A549 (cell line): Measurements from ENCODE around the gene ANO6. TPM values are rescaled to one million over a fixed set of nuclear protein-coding genes. Genes with fewer than 3 reads are reported as not detected.

Source experiments
- ATAC-seq, 2 experiments: fragments of 200-7000 bp in 1 of 2; fragments of >200 bp in 1 of 2; cut with Nextera tagmentation in 1 of 2; cut with Tn5 transposase in 1 of 2; 3 replicates each; pipeline versions ENCODE4 v1.8.0 to v1.9.1; 2018 to 2020; ENCODE audit warnings: mild to moderate bottlenecking in 1 of 2, moderate library complexity in 1 of 2
- CTCF ChIA-PET: fragments of 300-600 bp; sonication (Branson Sonifier 250); formaldehyde crosslinking; extraction: SDS; loops from one replicate; lab custom pipeline; 2021; ENCODE audit warnings: antibody characterized with exemption, inconsistent platforms; lab: Yijun Ruan, JAX
- POLR2A ChIA-PET: fragments of 350-600 bp; formaldehyde crosslinking; extraction: SDS; loops from one replicate; lab custom pipeline; 2021; ENCODE audit warnings: antibody characterized with exemption, inconsistent platforms; lab: Yijun Ruan, JAX
- DNase-seq, 2 experiments: peaks; one replicate each; pipeline versions ENCODE4 v3.0.0 to v3.0.0-alpha.2; 2011 to 2016; ENCODE audit warnings: low read depth in 1 of 2, low spot score in 1 of 2
- FAIRE-seq: peaks from 2 replicates; lab custom pipeline; 2011; peaks lifted over from hg19 to GRCh38; lab: Jason Lieb, UNC
- H3K27ac ChIP-seq, 2 experiments: fragments of >200 bp; sonication (Bioruptor Twin); formaldehyde crosslinking; 3 replicates each; pipeline ENCODE4 v1.5.1; 2016 to 2017
- H3K4me1 ChIP-seq: fragments of >200 bp; sonication (Bioruptor Twin); formaldehyde crosslinking; 3 replicates; pipeline ENCODE4 v1.6.1; 2016
- H3K4me2 ChIP-seq: fragments of >200 bp; sonication (Bioruptor Twin); formaldehyde crosslinking; 3 replicates; pipeline ENCODE4 v1.6.1; 2016
- H3K4me3 ChIP-seq: fragments of >200 bp; sonication (Bioruptor Twin); formaldehyde crosslinking; 3 replicates; pipeline ENCODE4 v1.5.1; 2016
- H3K9me3 ChIP-seq: fragments of >200 bp; sonication (Bioruptor Twin); formaldehyde crosslinking; 3 replicates; pipeline ENCODE4 v1.6.1; 2016
- BHLHE40 ChIP-seq: IDR thresholded peaks from 2 replicates; pipeline ENCODE4 v1.6.1; 2012; ENCODE audit warnings: low read depth, low read length, inconsistent platforms
- CBX2 ChIP-seq: fragments of 200-600 bp; sonication (generic); IDR thresholded peaks from 2 replicates; pipeline ENCODE4 v1.6.1; 2016; ENCODE audit warnings: low read depth, mild to moderate bottlenecking, borderline replicate concordance
- CEBPB ChIP-seq, 2 experiments: fragments of >200 bp in 1 of 2; sonication (Bioruptor Twin) in 1 of 2; formaldehyde crosslinking in 1 of 2; IDR thresholded peaks; 2 replicates each; pipeline ENCODE4 v1.6.1; 2012 to 2016
- CHD4 ChIP-seq: fragments of 200-600 bp; sonication (generic); IDR thresholded peaks from 2 replicates; pipeline ENCODE4 v1.6.1; 2016; ENCODE audit warnings: antibody characterized with exemption, mild to moderate bottlenecking, borderline replicate concordance
- ESRRA ChIP-seq: fragments of 150-350 bp; IDR thresholded peaks from 2 replicates; pipeline ENCODE4 v1.6.1; 2014; ENCODE audit warnings: mild to moderate bottlenecking, low read length, borderline replicate concordance
- FOSB ChIP-seq: fragments of 250-450 bp; sonication (Bioruptor Pico); IDR thresholded peaks from 2 replicates; pipeline ENCODE4 v1.5.0; 2020; ENCODE audit warnings: mild to moderate bottlenecking, moderate library complexity
- HDAC2 ChIP-seq: fragments of 200-600 bp; sonication (generic); IDR thresholded peaks from 2 replicates; pipeline ENCODE4 v1.6.1; 2016
- HEYL ChIP-seq: fragments of 250-450 bp; sonication (Bioruptor Pico); IDR thresholded peaks from 2 replicates; pipeline ENCODE4 v1.8.0; 2021; ENCODE audit warnings: mild to moderate bottlenecking, moderate library complexity
- HOXA7 ChIP-seq: fragments of 250-450 bp; sonication (Bioruptor Pico); IDR thresholded peaks from 2 replicates; pipeline ENCODE4 v1.5.0; 2020; ENCODE audit warnings: mild to moderate bottlenecking, moderate library complexity
- HOXB5 ChIP-seq: fragments of 250-450 bp; sonication (Bioruptor Pico); IDR thresholded peaks from 2 replicates; pipeline ENCODE4 v1.5.0; 2020; ENCODE audit warnings: mild to moderate bottlenecking, moderate library complexity
- JUN ChIP-seq, 2 experiments: fragments of >200 bp; sonication (Bioruptor Twin); formaldehyde crosslinking; IDR thresholded peaks; 2 replicates in 1 of 2; 3 replicates in 1 of 2; pipeline ENCODE4 v1.6.1; 2016 to 2017
- KDM1A ChIP-seq: fragments of 200-600 bp; sonication (generic); IDR thresholded peaks from 2 replicates; pipeline ENCODE4 v1.6.1; 2016; ENCODE audit warnings: low read depth, mild to moderate bottlenecking
- KDM5A ChIP-seq: fragments of 200-600 bp; sonication (generic); IDR thresholded peaks from 2 replicates; pipeline ENCODE4 v1.6.1; 2016; ENCODE audit warnings: antibody characterized with exemption, mild to moderate bottlenecking
- MAZ ChIP-seq: fragments of 150-350 bp; IDR thresholded peaks from 2 replicates; pipeline ENCODE4 v1.6.1; 2014; ENCODE audit warnings: antibody characterized with exemption, low read depth, low read length, borderline replicate concordance
- NFE2L2 ChIP-seq: fragments of 150-350 bp; conservative IDR thresholded peaks from 2 replicates; pipeline ENCODE4 v1.6.1; 2014; ENCODE audit warnings: low read length
- NR3C1 ChIP-seq: fragments of >200 bp; sonication (Bioruptor Twin); formaldehyde crosslinking; IDR thresholded peaks from 3 replicates; pipeline ENCODE4 v1.6.1; 2017
- PHF8 ChIP-seq: fragments of 200-600 bp; sonication (generic); IDR thresholded peaks from 2 replicates; pipeline ENCODE4 v1.6.1; 2016; ENCODE audit warnings: low read depth, mild to moderate bottlenecking, antibody characterized with exemption, moderate library complexity, borderline replicate concordance
- POLR2A ChIP-seq: IDR thresholded peaks from 2 replicates; pipeline ENCODE4 v1.6.1; 2012; ENCODE audit warnings: mild to moderate bottlenecking, low read length
- POLR2AphosphoS2 ChIP-seq: conservative IDR thresholded peaks from 2 replicates; pipeline ENCODE4 v1.6.1; 2012; ENCODE audit warnings: low read length, improper control_type of control experiment, inconsistent platforms
- RAD21 ChIP-seq, 2 experiments: fragments of >200 bp in 1 of 2; sonication (Bioruptor Twin) in 1 of 2; formaldehyde crosslinking in 1 of 2; IDR thresholded peaks in 1 of 2; conservative IDR thresholded peaks in 1 of 2; 2 replicates in 1 of 2; 3 replicates in 1 of 2; pipeline ENCODE4 v1.6.1; 2012 to 2018; ENCODE audit warnings: inconsistent platforms in 1 of 2
- RARB ChIP-seq: fragments of 250-450 bp; sonication (Bioruptor Pico); IDR thresholded peaks from 2 replicates; pipeline ENCODE4 v1.8.0; 2021; ENCODE audit warnings: mild to moderate bottlenecking, moderate library complexity
- RFX5 ChIP-seq: fragments of 450-650 bp; IDR thresholded peaks from 2 replicates; pipeline ENCODE4 v1.7.1; 2014; ENCODE audit warnings: antibody characterized with exemption, mild to moderate bottlenecking, moderate library complexity
- RNF2 ChIP-seq: fragments of 200-600 bp; sonication (generic); IDR thresholded peaks from 2 replicates; pipeline ENCODE4 v1.6.1; 2016; ENCODE audit warnings: low read depth, mild to moderate bottlenecking, antibody characterized with exemption, moderate library complexity, borderline replicate concordance
- SMC3 ChIP-seq: fragments of >200 bp; sonication (Bioruptor Twin); formaldehyde crosslinking; IDR thresholded peaks from 3 replicates; pipeline ENCODE4 v1.6.1; 2018; ENCODE audit warnings: inconsistent platforms
- SREBF2 ChIP-seq: fragments of 450-650 bp; IDR thresholded peaks from 2 replicates; pipeline ENCODE4 v1.6.1; 2014; ENCODE audit warnings: mild to moderate bottlenecking, moderate library complexity
- TFCP2L1 ChIP-seq: fragments of 250-450 bp; sonication (Bioruptor Pico); IDR thresholded peaks from 2 replicates; pipeline ENCODE4 v1.5.0; 2021; ENCODE audit warnings: mild to moderate bottlenecking
- ZFP36 ChIP-seq: fragments of 450-650 bp; IDR thresholded peaks from 2 replicates; pipeline ENCODE4 v1.6.1; 2014; ENCODE audit warnings: borderline replicate concordance; ENCODE audit not compliant: partially characterized antibody
- WGBS: methylation state at CpG from one replicate; pipeline ENCODE4 v1.1.6; 2017; ENCODE audit errors: missing lambda C conversion rate; 5-methylcytosine and 5-hydroxymethylcytosine counted together
- polyA plus RNA-seq, 4 experiments: library from polyadenylated mRNA; depleted of rRNA in 3 of 4; stranded (reverse); fragments of >200 nt; fragmentation: RNase III in 1 of 4; extraction: RNeasy Plus Mini Kit Qiagen cat#74134 plus additional on column Dnase treatment in 1 of 4; gene quantifications; 2 replicates in 3 of 4; 3 replicates in 1 of 4; pipeline ENCODE4 v1.2.3, GENCODE V29; 2011 to 2017
- TF ChIP-seq, protein P1 (sequence below): IDR thresholded peaks from 2 replicates; pipeline ENCODE4 v1.6.1; 2012
- TF ChIP-seq, protein P2 (sequence below): IDR thresholded peaks from 2 replicates; pipeline ENCODE4 v1.6.1; 2012

Gene ANO6
- polyA plus RNA-seq, 2 of the 4 experiments (the other 2 are of a cell fraction): 41.7 to 80.0 TPM

DNA sequence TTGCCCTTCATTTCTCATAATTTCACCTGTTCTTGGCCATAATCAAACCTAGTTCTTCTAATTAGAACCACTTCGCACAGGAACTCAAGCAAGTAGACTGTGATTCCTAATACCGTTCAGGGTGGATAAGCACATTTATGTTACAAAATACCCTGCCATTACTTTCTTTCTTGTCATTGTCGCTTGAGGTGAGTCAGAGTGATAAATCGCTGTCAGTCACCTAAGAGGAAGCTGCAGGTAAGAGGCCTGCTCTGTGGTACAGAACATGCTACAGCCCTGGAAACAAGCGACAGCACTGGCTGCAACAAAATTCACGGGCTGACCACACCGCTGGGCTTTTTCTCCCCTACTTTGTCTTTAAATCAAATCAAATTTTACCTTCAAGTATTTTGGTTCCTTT lies 218.2 kb downstream of the ANO6 start:
- FAIRE-seq: no peak
- ChIA-PET POLR2A (no interaction called here), CTCF (no interaction called here)
- Histone ChIP-seq H3K4me2 (no peak overlapping the region), H3K9me3 (peaks cover 5% of the 10 kb centered on the region; the same call in 1 of the 3 replicates), H3K4me3 (no peak overlapping the region), H3K4me1 (no peaks in the 10 kb centered on the region), H3K27ac (no peak overlapping the region)
- no peak for ATAC-seq
- 94% methylated on average over 7 of the region's 7 CpGs for WGBS
- DNase-seq: no peak
- no peak for TF ChIP-seq KDM1A
- TF ChIP-seq PHF8: no peak
- TF ChIP-seq CBX2: no peak
- TF ChIP-seq HOXA7 (CRISPR knock-in tag): no peak
- TF ChIP-seq RFX5: no peak
- no peak for TF ChIP-seq JUN (IDR thresholded peaks at IDR 0.05)
- TF ChIP-seq, all 56 proteins: peak for 0

DNA sequence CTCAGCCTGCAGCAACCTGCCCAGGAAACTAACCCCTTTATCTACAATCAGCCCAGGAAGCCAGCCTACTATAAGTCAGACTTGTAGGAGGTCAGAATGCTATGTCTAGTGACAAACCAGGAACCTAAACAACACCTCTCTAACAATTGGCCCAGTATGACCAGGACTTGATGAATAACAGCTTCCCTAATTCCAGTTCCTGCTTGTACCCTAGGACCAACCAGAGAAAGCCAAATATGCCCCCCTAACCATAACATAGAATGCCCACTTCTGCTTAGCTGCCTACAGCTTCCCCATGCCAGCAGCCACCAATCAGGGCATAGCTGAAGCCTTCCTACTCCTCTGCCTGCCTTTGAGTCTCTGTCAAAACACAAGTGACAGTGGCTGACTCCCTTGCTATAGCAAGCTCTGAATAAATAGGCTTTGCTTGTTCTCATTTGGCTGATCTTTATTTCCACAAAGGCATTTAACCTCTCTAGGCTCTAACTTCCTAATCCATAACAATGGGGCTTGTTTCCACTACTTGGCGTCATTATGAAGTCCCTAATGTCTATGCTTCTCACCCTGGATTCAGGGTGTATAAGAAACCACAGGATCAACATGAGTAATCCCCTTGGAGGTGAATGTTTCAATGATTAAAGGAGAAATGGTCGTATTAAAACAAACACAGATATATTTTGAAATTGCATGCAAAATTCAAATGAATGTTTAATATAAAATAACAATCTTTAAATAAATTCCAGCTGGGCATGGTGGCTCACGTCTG lies 220.2 kb downstream of the ANO6 start:
- TF ChIP-seq HOXB5 (no peak), HEYL (CRISPR knock-in tag) (no peak), NR3C1 (no peak), POLR2A (no peak), CHD4 (no peak), NFE2L2 (no peak), RARB (CRISPR knock-in tag) (no peak), FOSB (CRISPR knock-in tag) (no peak), HOXA7 (CRISPR knock-in tag) (no peak), TFCP2L1 (CRISPR knock-in tag) (no peak), KDM5A (no peak), RFX5 (no peak), HDAC2 (no peak), POLR2AphosphoS2 (no peak), RNF2 (no peak), MAZ (no peak), BHLHE40 (no peak)
- TF ChIP-seq, protein P1, sequence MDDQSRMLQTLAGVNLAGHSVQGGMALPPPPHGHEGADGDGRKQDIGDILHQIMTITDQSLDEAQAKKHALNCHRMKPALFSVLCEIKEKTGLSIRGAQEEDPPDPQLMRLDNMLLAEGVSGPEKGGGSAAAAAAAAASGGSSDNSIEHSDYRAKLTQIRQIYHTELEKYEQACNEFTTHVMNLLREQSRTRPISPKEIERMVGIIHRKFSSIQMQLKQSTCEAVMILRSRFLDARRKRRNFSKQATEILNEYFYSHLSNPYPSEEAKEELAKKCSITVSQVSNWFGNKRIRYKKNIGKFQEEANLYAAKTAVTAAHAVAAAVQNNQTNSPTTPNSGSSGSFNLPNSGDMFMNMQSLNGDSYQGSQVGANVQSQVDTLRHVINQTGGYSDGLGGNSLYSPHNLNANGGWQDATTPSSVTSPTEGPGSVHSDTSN: no peak
- TF ChIP-seq, protein P2, sequence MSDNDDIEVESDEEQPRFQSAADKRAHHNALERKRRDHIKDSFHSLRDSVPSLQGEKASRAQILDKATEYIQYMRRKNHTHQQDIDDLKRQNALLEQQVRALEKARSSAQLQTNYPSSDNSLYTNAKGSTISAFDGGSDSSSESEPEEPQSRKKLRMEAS: no peak
- TF ChIP-seq, all 56 proteins: peak for 0
- ATAC-seq (peak in 1 of 2 experiments; percentile 31; a peak in 3 of 6 replicates), FAIRE-seq (no peak), DNase-seq (no peak)
- CTCF ChIA-PET: interaction anchor here (1.1 kb wide), 1 partner anchor 221 kb away, joined by 4 read pairs; no protein-coding TSS in a partner anchor
- H3K9me3 ChIP-seq: peaks cover 10% of the 10 kb centered on the region; the same call in 1 of the 3 replicates
- POLR2A ChIA-PET: no interaction called here
- 80% methylated on average over 3 of the region's 3 CpGs for WGBS
- no peaks in the 10 kb centered on the region for H3K4me1 ChIP-seq
- H3K4me3 ChIP-seq: no peak overlapping the region
- no peak overlapping the region for H3K4me2 ChIP-seq
- no peak overlapping the region for H3K27ac ChIP-seq

DNA sequence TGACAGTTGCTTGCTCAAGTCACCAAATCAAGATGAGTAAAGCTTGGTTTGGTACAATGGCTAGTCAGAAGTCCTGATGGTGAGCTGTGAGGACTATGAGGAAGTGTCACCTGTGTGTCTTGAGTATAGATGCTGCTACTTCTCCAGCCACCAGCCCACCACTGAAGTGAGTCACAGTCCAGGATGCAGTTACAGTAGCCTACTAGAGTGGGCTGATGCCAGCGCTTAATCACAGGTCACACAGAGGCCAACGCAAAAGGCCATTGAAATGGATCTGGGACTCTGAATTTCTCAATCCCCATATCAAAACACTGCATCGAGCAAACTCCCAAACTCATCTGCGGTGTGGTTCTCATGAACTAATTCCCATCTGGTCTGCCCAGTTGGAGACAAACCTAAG lies 223.1 kb downstream of the ANO6 start:
- ChIA-PET CTCF (interaction anchor here (0.6 to 1.4 kb wide), 2 partner anchors 8 to 140 kb away, joined by 3 to 5 read pairs; no protein-coding TSS in a partner anchor), POLR2A (no interaction called here)
- TF ChIP-seq ZFP36: no peak
- TF ChIP-seq CHD4: no peak
- no peak for TF ChIP-seq RFX5
- no peak for TF ChIP-seq SMC3
- no peak for TF ChIP-seq RNF2
- no peak for TF ChIP-seq HOXA7 (CRISPR knock-in tag)
- no peak for TF ChIP-seq CBX2
- no peak for TF ChIP-seq CEBPB (IDR thresholded peaks at IDR 0.05)
- no peak for TF ChIP-seq HEYL (CRISPR knock-in tag)
- no peak for TF ChIP-seq ESRRA
- TF ChIP-seq MAZ: no peak
- TF ChIP-seq SREBF2: no peak
- TF ChIP-seq RAD21 (conservative IDR thresholded peaks at IDR 0.05 in 1 of 2, IDR thresholded peaks at IDR 0.05 in 1 of 2): no peak
- WGBS: 92% methylated on average over 4 of the region's 4 CpGs
- Histone ChIP-seq H3K9me3 (peaks cover 20% of the 10 kb centered on the region; the same call in 2 of the 3 replicates), H3K4me3 (no peak overlapping the region), H3K4me2 (no peak overlapping the region), H3K27ac (no peak overlapping the region), H3K4me1 (no peaks in the 10 kb centered on the region)
- FAIRE-seq: no peak
- peak in 1 of 2 experiments; percentile 8 for DNase-seq
- ATAC-seq: no peak; a peak in 1 of 6 replicates
